Measurements from ENCODE around the gene ZNF565.
"Not testable (repeated sequence)": the region's sequence is repeated elsewhere in the genome, so short reads cannot be mapped to it uniquely, and the experiment has no call there.

Gene ZNF565

GRCh38 chr19:36214386-36215275 is at the start of gene ZNF565, which contains the start of gene ZNF146:
Gene ZNF565, minus strand, starts transcription at chr19:36214665. Its CDS starts 12,680 bp downstream, at chr19:36201985.
Gene ZNF146, plus strand, starts transcription at chr19:36215106. Its CDS starts 21,335 bp downstream, at chr19:36236441.
- DNase-seq = peak; percentile 99

GRCh38 chr19:36259211-36259610 is 44.7 kb upstream of the ZNF565 start:
- no peak for DNase-seq

- DNase-seq = no peak
These were observed 43.8 kb upstream of the ZNF565 start for GRCh38 chr19:36258028-36258875.

- no peak for DNase-seq
These were observed 43.0 kb upstream of the ZNF565 start for GRCh38 chr19:36257520-36257876.

- DNase-seq = no peak
These were observed 42.5 kb upstream of the ZNF565 start for GRCh38 chr19:36256853-36257519.

- DNase-seq = no peak
These were observed 41.6 kb upstream of the ZNF565 start for GRCh38 chr19:36256064-36256463.

- DNase-seq = no peak
These were observed 40.9 kb upstream of the ZNF565 start for GRCh38 chr19:36255316-36255715.

GRCh38 chr19:36254848-36255247 is 40.4 kb upstream of the ZNF565 start:
- DNase-seq = no peak

- DNase-seq = no peak
These were observed 37.6 kb upstream of the ZNF565 start for GRCh38 chr19:36252047-36252446.

- DNase-seq = no peak
These were observed 31.6 kb upstream of the ZNF565 start for GRCh38 chr19:36246006-36246481.

- no peak for DNase-seq
These were observed 30.9 kb upstream of the ZNF565 start for GRCh38 chr19:36245210-36246005.

GRCh38 chr19:36244066-36244465 is 29.6 kb upstream of the ZNF565 start:
- no peak for DNase-seq

- no peak for DNase-seq
These were observed 22.5 kb upstream of the ZNF565 start for GRCh38 chr19:36236946-36237310.

GRCh38 chr19:36236304-36236945 is 22.0 kb upstream of the ZNF565 start:
- DNase-seq = no peak

GRCh38 chr19:36233626-36234025 is 19.2 kb upstream of the ZNF565 start:
- not testable (repeated sequence) for DNase-seq

GRCh38 chr19:36225219-36225892 is 10.9 kb upstream of the ZNF565 start:
- peak; percentile 1 for DNase-seq

GRCh38 chr19:36222503-36222902 is 8.0 kb upstream of the ZNF565 start:
- no peak for DNase-seq

GRCh38 chr19:36221474-36221873 is 7.0 kb upstream of the ZNF565 start:
- DNase-seq = no peak

GRCh38 chr19:36215276-36216123 is 1.0 kb upstream of the ZNF565 start:
- peak; percentile 26 for DNase-seq

- DNase-seq = no peak
These were observed 1.6 kb downstream of the ZNF565 start for GRCh38 chr19:36212895-36213294.
